CD4-positive, alpha-beta T cell treated with Interleukin-4 for 4 hours (primary cell): Measurements from ENCODE around the gene ATP2B2.
A peak's percentile ranks its signal among the peaks of the same experiment; 100 is the strongest.
"Not testable (repeated sequence)": the region's sequence is repeated elsewhere in the genome, so short reads cannot be mapped to it uniquely, and the experiment has no call there.

Experiments
- DNase-seq: peaks from one replicate; pipeline ENCODE4 v3.0.0-alpha.2; 2020

Gene ATP2B2

DNA sequence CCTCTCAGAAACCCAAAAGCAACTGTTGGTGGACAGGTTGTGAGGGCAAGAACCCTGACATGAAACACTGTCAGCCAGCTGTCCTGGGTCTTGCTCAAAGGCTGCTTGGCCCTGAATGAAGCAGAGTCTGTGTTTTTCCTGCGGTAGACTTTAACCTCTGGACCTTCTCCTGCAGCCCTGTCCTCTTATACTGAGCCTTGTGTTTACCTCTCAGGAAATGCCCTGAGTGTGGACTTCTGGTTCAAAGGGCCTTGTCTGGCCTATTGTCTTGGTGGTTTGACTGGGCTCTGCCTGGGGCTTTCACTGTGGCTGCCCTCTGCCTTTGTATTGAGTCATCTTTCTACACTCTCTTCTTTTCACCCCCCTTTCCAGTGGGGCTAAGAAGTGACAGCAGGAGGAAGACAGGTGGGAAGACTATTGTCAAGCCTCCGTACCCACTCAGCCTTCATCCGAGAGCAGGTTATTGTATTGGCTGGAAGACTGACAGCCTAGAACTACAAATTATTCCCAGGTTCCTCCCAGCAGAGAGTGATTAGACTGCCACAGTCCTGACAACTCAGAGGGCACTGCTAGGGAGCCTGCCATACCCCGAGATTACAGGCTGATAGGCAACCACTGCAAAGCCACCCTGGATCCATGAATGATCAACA, 187.9 kb downstream of the ATP2B2 start:
- DNase-seq = no peak

DNA sequence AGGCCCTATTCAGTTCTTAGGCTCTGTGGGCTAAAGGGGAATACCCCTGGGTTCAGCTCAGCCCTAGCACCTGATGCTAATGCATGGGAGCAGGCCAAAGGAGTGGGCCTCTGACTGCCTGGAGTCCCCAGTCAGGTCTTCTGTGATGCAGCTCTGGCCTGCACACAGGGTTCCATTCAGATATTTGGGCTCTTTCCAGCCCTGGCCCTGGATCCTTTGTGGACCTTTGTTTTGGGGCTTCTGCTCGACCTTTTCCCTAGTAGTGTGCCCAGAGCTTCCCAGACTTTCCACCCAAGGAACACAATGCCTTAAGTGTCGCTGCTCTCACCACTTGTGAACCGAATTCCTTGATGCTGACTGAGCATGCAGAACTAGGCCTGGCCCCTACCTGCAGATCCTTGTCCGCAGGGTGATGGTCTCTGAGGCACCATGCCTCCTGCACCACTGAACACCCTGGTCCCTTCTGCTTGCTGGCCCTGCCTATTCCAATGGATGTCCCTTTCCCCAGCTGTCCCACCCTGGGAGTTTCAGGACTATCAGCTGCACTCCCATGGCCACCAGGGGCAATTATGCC, 189.5 kb downstream of the ATP2B2 start:
- no peak for DNase-seq

GRCh38 chr3:10315101-10315500, 190.3 kb downstream of the ATP2B2 start:
- no peak for DNase-seq

GRCh38 chr3:10312861-10313260, 192.5 kb downstream of the ATP2B2 start:
- no peak for DNase-seq

DNA sequence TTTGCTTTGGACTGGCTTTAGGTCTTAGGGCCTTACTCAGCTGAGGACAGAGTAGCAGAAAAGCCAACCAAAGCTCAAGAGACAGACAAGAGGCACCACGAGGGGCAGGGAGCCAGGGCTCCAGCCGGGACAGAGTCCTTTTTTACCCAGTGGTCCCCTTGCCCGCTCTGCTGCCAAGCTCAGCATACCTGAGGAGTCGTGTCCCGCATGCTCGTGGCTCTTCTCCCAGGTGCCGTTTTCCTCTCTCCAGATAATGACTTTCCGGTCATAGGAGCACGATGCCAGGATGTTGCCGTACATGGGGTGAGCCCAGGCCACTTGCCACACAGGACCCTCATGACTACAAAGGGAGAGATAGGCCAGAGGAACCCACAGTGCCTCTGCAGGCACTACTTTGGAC, 193.0 kb downstream of the ATP2B2 start:
- no peak for DNase-seq

GRCh38 chr3:10311710-10312109, 193.7 kb downstream of the ATP2B2 start:
- no peak for DNase-seq

DNA sequence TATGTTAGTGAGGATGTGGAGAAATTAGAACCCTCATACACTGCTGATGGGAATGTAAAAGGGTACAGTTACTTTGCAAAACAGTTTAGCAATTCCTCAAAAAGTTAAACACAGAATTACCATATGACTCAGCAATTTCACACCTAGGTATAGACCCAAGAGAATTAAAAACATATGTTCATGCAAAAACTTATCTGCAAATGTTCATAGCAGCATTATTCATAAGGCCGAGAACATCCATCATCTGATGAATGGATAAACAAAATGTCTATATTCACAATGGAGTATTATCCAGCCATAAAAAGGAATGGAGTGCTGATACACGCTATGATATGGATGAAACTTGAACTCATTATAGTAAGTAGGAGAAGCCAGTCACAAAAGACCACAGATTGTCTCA, 194.8 kb downstream of the ATP2B2 start:
- no peak for DNase-seq

DNA sequence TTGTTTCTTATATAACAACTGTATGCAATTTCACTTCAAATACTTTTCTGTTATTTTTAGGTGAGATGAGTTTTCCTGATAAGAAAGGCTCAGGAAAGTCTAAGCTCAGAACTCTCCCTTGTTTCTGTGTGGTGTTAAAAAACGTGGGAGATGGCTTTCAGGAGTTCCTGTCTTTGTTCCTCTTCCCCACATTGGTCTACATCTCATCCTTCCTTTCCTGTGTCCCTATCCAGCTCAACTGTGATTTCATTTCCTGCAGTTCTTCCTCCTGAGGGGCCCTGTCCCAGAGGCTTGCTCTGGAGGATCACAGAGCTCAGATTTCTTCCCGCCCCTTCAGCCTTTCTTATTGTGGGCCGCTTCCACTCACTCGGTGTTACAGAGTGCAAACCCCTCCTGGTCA, 195.7 kb downstream of the ATP2B2 start:
- DNase-seq = no peak

DNA sequence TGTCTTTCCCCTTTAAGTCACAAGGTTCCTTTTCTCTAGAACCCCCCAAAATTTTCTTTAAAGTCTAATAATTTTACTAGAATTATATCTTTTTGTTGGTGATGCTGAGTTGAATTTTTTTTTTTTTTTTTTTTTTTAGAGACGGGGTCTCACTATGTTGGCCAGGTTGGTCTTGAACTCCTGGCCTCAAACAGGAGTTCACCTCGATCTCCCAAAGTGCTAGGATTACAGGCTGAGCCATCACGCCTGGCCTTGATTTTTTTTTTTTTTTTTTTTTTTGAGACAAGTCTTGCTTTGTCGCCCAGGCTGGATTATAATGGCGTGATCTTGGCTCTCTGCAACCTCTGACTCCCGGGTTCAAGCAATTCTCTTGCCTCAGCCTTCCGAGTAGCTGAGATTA, 196.7 kb downstream of the ATP2B2 start:
- no peak for DNase-seq

GRCh38 chr3:10306156-10306555, 199.2 kb downstream of the ATP2B2 start:
- no peak for DNase-seq

- DNase-seq = no peak
Measured at GRCh38 chr3:10305331-10305902, 200.0 kb downstream of the ATP2B2 start.

- no peak for DNase-seq
Measured at GRCh38 chr3:10304905-10305304, 200.5 kb downstream of the ATP2B2 start.

DNA sequence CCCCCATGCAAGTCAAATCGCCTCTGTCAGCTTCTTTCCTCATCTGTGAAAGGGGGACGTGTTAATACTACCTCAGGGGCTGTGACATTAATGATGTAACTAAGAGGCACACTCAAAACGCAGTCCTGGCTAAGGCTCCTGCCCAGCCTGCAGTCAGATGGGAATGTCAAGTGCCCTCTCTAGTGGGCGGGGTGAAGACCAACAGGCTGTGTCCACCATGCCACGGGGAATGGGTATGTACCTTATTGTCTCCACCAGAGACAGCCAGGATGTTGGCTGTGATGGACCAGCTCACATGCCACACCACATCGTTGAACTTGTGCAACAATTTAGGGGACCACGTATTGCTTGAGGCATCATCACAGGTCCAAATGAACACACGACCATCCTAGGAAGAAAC, 201.6 kb downstream of the ATP2B2 start:
- no peak for DNase-seq

- no peak for DNase-seq
Measured at GRCh38 chr3:10303105-10303504, 202.3 kb downstream of the ATP2B2 start.

DNA sequence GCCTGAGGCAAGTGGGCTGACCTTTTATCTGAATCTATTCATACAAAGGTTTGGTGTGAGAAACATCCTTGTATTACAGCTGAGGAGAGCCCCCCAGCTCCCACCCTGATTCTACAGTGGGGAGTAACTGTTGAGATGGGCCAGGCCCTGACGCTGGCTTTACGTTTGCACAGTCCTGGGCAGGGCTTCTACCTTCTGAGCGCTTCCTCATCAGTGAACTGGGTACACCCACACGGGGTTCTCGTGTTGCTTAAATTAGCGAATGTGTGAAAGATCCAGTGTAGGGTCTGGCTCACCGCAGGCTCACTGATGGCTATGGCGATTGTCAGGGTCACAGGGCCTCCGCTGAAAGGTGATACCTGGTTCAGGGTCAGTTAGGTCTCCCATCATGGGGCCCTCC, 205.3 kb downstream of the ATP2B2 start:
- no peak for DNase-seq

DNA sequence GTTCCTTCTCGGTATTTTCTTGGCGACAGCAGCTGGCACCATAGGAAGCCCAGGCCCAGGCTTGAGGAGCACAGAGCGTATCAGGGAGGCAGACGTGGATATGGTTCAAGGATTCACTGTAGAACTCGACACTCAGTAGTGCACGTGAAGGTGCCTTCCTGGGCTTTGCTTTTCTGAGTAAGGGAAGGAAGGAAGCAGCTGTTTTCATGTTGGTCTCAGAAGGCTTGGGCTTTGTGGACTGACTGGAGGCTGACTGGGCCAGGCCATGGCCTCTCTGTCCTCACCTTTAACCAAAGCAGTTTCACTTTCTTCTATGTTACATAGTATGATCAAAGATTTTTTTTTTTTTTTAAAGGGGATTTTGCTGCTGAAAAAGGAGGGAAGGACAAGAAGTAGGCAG, 205.7 kb downstream of the ATP2B2 start:
- no peak for DNase-seq

DNA sequence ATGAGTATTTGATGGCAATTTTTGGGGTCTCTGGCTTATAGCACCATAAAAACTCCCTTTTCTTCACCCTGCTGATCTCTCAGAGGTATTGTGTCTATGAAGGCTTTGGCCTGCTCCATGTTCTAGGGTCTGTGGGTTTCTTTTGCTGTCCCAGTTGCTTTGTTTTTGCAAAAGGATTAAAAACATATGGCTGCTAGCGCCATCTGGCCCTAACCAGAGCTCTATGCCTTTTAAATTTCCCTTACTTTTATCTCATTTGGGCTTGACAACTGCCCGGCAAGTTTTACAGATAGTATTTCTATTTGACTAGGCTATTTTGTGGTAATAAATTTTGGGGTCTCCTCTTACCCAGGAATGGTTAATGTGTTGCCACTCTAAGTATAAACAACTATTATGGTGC, 206.2 kb downstream of the ATP2B2 start:
- no peak for DNase-seq

- not testable (repeated sequence) for DNase-seq
Measured at GRCh38 chr3:10298064-10298463, 207.3 kb downstream of the ATP2B2 start.

GRCh38 chr3:10294030-10294586, 211.3 kb downstream of the ATP2B2 start:
- DNase-seq = no peak

DNA sequence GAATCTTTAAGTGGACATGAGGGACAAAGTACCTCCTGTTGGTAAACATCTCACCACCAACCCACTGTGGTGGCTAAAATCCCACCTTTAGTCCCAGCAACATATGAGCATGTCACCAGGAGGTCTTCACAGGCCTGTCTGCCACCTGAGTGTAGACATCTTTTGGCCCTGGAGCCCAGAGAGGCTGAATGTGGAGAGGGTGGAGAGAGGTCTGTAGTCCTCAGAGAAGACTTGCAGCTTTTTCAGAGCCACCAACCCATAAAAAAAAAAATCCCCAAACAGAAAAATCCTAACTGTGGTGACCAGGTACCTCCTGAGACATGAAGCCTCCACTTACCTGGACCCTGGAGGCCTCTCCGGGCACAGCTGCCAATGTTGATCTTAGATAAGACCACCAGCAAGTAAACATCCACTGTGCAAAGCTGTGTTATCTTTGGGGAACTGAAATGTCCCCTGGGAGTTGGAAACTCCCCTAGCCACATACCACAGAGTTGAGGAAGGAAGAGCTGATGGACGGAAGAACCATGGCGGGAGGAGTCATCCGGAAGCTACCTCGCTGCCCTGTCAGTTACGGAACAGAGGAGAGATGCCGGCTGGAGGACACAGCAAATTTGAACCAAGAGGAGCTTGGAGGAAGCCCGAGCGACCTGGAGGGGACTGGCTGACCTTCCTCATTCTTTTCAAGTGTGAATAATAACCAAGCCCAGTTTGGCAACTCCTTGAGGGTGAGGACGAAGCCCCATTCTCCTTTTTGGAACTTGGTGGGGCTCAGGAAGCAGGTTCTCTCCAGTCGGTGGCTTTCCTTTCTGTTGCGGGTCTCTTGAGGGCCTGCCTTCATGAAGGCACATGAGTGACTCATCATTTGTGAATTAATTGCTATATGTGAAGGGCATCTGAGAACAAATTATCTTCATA, 212.6 kb downstream of the ATP2B2 start, which contains the start of gene GHRL:
Gene GHRL, minus strand, starts transcription at position 443 of the 915 bp plus-strand sequence. CDS start 2,767 bp downstream, outside the sequence.
- DNase-seq = peak; percentile 20

DNA sequence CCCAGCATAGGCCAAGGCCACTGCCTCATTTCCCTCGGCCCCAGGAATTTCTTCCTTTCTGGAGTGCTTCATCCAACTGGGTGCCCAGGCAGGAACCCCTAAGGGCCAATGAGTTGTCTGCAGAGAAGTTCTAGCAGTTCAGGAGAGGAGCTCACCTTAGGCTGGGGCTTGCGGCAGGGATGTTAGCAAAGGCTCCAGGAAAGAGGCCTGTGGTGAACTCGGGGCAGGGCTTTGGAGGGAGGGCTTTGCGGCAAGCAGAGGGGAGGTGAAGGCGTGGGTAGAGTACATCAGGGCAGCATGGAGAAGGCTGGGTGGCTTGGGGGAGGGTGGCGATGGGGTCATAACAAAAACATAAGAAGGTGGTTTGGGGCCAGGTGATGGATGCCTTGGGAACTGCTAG, 213.7 kb downstream of the ATP2B2 start:
- DNase-seq = no peak

- no peak for DNase-seq
Measured at GRCh38 chr3:10290481-10291176, 214.8 kb downstream of the ATP2B2 start.
